CD4-positive, alpha-beta memory T cell (primary cell): Measurements from ENCODE around the gene KIAA0232. TPM values are rescaled to one million over a fixed set of nuclear protein-coding genes. Genes with fewer than 3 reads are reported as not detected.
A peak's percentile ranks its signal among the peaks of the same experiment; 100 is the strongest.

Source experiments
- CTCF ChIA-PET: fragments of 350-600 bp; sonication (Branson Sonifier 250); formaldehyde crosslinking; loops from one replicate; lab custom pipeline; 2021; ENCODE audit warnings: inconsistent platforms; ENCODE audit not compliant: partially characterized antibody; lab: Charles Lee
- POLR2A ChIA-PET: fragments of 350-600 bp; sonication (Branson Sonifier 250); formaldehyde crosslinking; loops from one replicate; lab custom pipeline; 2021; ENCODE audit not compliant: partially characterized antibody; lab: Charles Lee
- DNase-seq, 5 donors: peaks; one replicate each; pipeline versions ENCODE4 v3.0.0 to v3.0.0-alpha.2; 2020 to 2022; ENCODE audit warnings: mixed read lengths in 1 of 5
- H3K27ac ChIP-seq: one replicate; pipeline ENCODE4 v1.7.0; 2013; ENCODE audit warnings: low read depth, low read length
- H3K27me3 ChIP-seq: 2 replicates; pipeline ENCODE4 v1.7.0; 2013; ENCODE audit warnings: mild to moderate bottlenecking, low read length, moderate library complexity; ENCODE audit not compliant: insufficient read depth
- H3K36me3 ChIP-seq: 2 replicates; pipeline ENCODE4 v1.7.0; 2013; ENCODE audit warnings: mild to moderate bottlenecking, low read length, moderate library complexity; ENCODE audit not compliant: insufficient read depth
- H3K4me1 ChIP-seq: 2 replicates; pipeline ENCODE4 v1.7.0; 2013; ENCODE audit warnings: mild to moderate bottlenecking, low read length, moderate library complexity; ENCODE audit not compliant: insufficient read depth
- H3K4me3 ChIP-seq, 2 donors: one replicate each; pipeline ENCODE4 v1.7.0; 2013; ENCODE audit warnings: low read length in 2 of 2, mild to moderate bottlenecking in 1 of 2
- H3K9me3 ChIP-seq, 2 donors: one replicate each; pipeline ENCODE4 v1.7.0; 2013; ENCODE audit warnings: low read length in 2 of 2, control low read depth in 1 of 2; ENCODE audit not compliant: control insufficient read depth in 1 of 2
- H3K27ac Mint-ChIP-seq, 7 donors: one replicate each; pipeline ENCODE4 v1.8.0; 2020 to 2021; ENCODE audit warnings: mixed read lengths in 7 of 7, mild to moderate bottlenecking in 6 of 7, inconsistent platforms in 3 of 7, moderate library complexity in 3 of 7
- H3K27me3 Mint-ChIP-seq, 2 donors: one replicate each; pipeline ENCODE4 v1.8.0; 2020 to 2021; ENCODE audit warnings: mixed read lengths in 2 of 2
- H3K36me3 Mint-ChIP-seq, 2 donors: one replicate each; pipeline ENCODE4 v1.8.0; 2020 to 2021; ENCODE audit warnings: mixed read lengths in 2 of 2, inconsistent platforms in 1 of 2, mild to moderate bottlenecking in 1 of 2
- H3K4me1 Mint-ChIP-seq, 4 donors: one replicate each; pipeline ENCODE4 v1.8.0; 2020 to 2021; ENCODE audit warnings: mixed read lengths in 4 of 4, mild to moderate bottlenecking in 1 of 4
- H3K4me3 Mint-ChIP-seq, 8 donors: one replicate each; pipeline ENCODE4 v1.8.0; 2020 to 2021; ENCODE audit warnings: mixed read lengths in 8 of 8, mild to moderate bottlenecking in 7 of 8, moderate library complexity in 6 of 8, inconsistent platforms in 3 of 8
- H3K9me3 Mint-ChIP-seq, 8 donors: one replicate each; pipeline ENCODE4 v1.8.0; 2020 to 2021; ENCODE audit warnings: mixed read lengths in 8 of 8, mild to moderate bottlenecking in 5 of 8, inconsistent platforms in 3 of 8, moderate library complexity in 1 of 8
- intact Hi-C: fragments of 100-400 bp; cut with micrococcal nuclease; formaldehyde crosslinking; loops from one replicate; pipeline ENCODE4 v1.15.1; 2023
- polyA plus RNA-seq, 2 donors: library from polyadenylated mRNA; unstranded; fragments of 300-500 nt; fragmentation: Illumina TruSeq; gene quantifications; one replicate each; pipeline ENCODE4 v1.2.3, GENCODE V29; 2021
- total RNA-seq, 2 experiments: library from RNA; stranded (reverse); gene quantifications; one replicate each; pipeline ENCODE4 v1.2.3, GENCODE V29; 2021

The KIAA0232 gene
- total and polyA plus RNA-seq, 4 experiments from 2014 or later = 6.8 to 24.0 (median 16.0) TPM

- no peak overlapping the region for H3K27ac ChIP-seq
- H3K9me3 ChIP-seq = no peaks in the 10 kb centered on the region
- no peak overlapping the region for H3K4me3 Mint-ChIP-seq
- intact Hi-C loops = no loop called here
- H3K4me3 ChIP-seq = no peak overlapping the region
- DNase-seq = no peak
- ChIA-PET CTCF (interaction anchor here (0.6 to 1.3 kb wide), 2 partner anchors 15 to 33 kb away, joined by 3 to 5 read pairs; no protein-coding TSS in a partner anchor), POLR2A (interaction anchor here (0.9 to 1.6 kb wide), 2 partner anchors 10 to 14 kb away, joined by 3 to 4 read pairs; no protein-coding TSS in a partner anchor)
- peak overlapping the region in 3 of 7 donors; percentile 67 to 72 (median 70) for H3K27ac Mint-ChIP-seq
- H3K4me1 Mint-ChIP-seq = peaks cover 50 to 84% (median 62%) of the 10 kb centered on the region in 4 donors
- no peaks in the 10 kb centered on the region for H3K27me3 Mint-ChIP-seq
- H3K4me1 ChIP-seq = peaks cover 45% of the 10 kb centered on the region
- peaks cover 19 to 34% of the 10 kb centered on the region in 2 donors for H3K36me3 Mint-ChIP-seq
- H3K36me3 ChIP-seq = peaks cover 10% of the 10 kb centered on the region
- peaks cover 0 to 2% (median 0%) of the 10 kb centered on the region in 8 donors for H3K9me3 Mint-ChIP-seq
- no peaks in the 10 kb centered on the region for H3K27me3 ChIP-seq
Observed at GRCh38 chr4:6932475-6932874, 149.9 kb downstream of the KIAA0232 start.

GRCh38 chr4:6932918-6933317, 150.4 kb downstream of the KIAA0232 start:
- H3K4me1 Mint-ChIP-seq = peaks cover 47 to 84% (median 60%) of the 10 kb centered on the region in 4 donors
- intact Hi-C loops = no loop called here
- Histone ChIP-seq H3K9me3 (no peaks in the 10 kb centered on the region), H3K4me3 (no peak overlapping the region), H3K36me3 (peaks cover 10% of the 10 kb centered on the region), H3K27ac (no peak overlapping the region), H3K27me3 (no peaks in the 10 kb centered on the region), H3K4me1 (peaks cover 45% of the 10 kb centered on the region)
- ChIA-PET CTCF (interaction anchor here (0.6 to 1.3 kb wide), 3 partner anchors 14 to 34 kb away, joined by 3 to 5 read pairs (median 3); no protein-coding TSS in a partner anchor), POLR2A (interaction anchor here (0.9 to 1.6 kb wide), 3 partner anchors 10 to 23 kb away, joined by 3 to 5 read pairs (median 4); partner anchors contain the start of gene TBC1D14)
- peaks cover 19 to 34% of the 10 kb centered on the region in 2 donors for H3K36me3 Mint-ChIP-seq
- H3K27ac Mint-ChIP-seq = peak overlapping the region in 1 of 7 donors; percentile 43
- no peak overlapping the region for H3K4me3 Mint-ChIP-seq
- peaks cover 0 to 2% (median 0%) of the 10 kb centered on the region in 8 donors for H3K9me3 Mint-ChIP-seq
- H3K27me3 Mint-ChIP-seq = no peaks in the 10 kb centered on the region
- no peak for DNase-seq

Other genes with a start within 250 kb of the KIAA0232 start
- gene MAN2B2, start 207.5 kb upstream of the KIAA0232 start, total RNA-seq = 10 to 100 TPM; 51.5 to 53.2 TPM
- gene MAN2B2, start 207.5 kb upstream of the KIAA0232 start, polyA plus RNA-seq = 10 to 100 TPM; 11.2 to 30.6 TPM
- gene MRFAP1, start 142.0 kb upstream of the KIAA0232 start, total RNA-seq = 100 to 1,000 TPM; 149 to 157 TPM
- gene MRFAP1, start 142.0 kb upstream of the KIAA0232 start, polyA plus RNA-seq = 100 to 1,000 TPM; 156 to 169 TPM
- 1 to 10 TPM; 2.0 to 2.1 TPM for gene S100P, start 88.8 kb upstream of the KIAA0232 start, total RNA-seq
- gene S100P, start 88.8 kb upstream of the KIAA0232 start, polyA plus RNA-seq = 1 to 10 TPM; 1.3 to 3.9 TPM
- gene MRFAP1L1, start 72.9 kb upstream of the KIAA0232 start, total RNA-seq = 100 to 1,000 TPM; 127 to 134 TPM
- gene MRFAP1L1, start 72.9 kb upstream of the KIAA0232 start, polyA plus RNA-seq = 100 to 1,000 TPM; 132 to 147 TPM
- 10 to 100 TPM; 35.3 to 37.8 TPM for gene BLOC1S4, start 66.6 kb upstream of the KIAA0232 start, total RNA-seq
- 10 to 100 TPM; 72.6 to 76.2 TPM for gene BLOC1S4, start 66.6 kb upstream of the KIAA0232 start, polyA plus RNA-seq
- gene TBC1D14, start 127.1 kb downstream of the KIAA0232 start, total RNA-seq = 10 to 100 TPM; 73.7 to 80.7 TPM
- 10 to 100 TPM; 40.7 to 52.2 TPM for gene TBC1D14, start 127.1 kb downstream of the KIAA0232 start, polyA plus RNA-seq